Right lobe of liver (tissue), 4 donors: ENCODE measurements around the gene GLB1L2.

Experiments used
- POLR2A ChIP-seq: fragments of 450-650 bp; IDR thresholded peaks from one replicate; pipeline ENCODE4 v1.6.1; 2017; ENCODE audit warnings: antibody characterized with exemption, mild to moderate bottlenecking
- TF ChIP-seq, protein P1 (sequence below), 4 donors: fragments of 200-600 bp in 3 of 4; fragments of 450-650 bp in 1 of 4; IDR thresholded peaks; one replicate each; pipeline versions ENCODE4 v1.5.1 to v1.8.0; 2016 to 2022; ENCODE audit warnings: antibody characterized with exemption in 4 of 4, mild to moderate bottlenecking in 2 of 4
- donor health status: DM: no; HTN: no; CAD: no.
- donor health status: DM: no; HTN: no; CAD: no.
- donor health status: DM: no; HTN: yes; CAD: no.

DNA sequence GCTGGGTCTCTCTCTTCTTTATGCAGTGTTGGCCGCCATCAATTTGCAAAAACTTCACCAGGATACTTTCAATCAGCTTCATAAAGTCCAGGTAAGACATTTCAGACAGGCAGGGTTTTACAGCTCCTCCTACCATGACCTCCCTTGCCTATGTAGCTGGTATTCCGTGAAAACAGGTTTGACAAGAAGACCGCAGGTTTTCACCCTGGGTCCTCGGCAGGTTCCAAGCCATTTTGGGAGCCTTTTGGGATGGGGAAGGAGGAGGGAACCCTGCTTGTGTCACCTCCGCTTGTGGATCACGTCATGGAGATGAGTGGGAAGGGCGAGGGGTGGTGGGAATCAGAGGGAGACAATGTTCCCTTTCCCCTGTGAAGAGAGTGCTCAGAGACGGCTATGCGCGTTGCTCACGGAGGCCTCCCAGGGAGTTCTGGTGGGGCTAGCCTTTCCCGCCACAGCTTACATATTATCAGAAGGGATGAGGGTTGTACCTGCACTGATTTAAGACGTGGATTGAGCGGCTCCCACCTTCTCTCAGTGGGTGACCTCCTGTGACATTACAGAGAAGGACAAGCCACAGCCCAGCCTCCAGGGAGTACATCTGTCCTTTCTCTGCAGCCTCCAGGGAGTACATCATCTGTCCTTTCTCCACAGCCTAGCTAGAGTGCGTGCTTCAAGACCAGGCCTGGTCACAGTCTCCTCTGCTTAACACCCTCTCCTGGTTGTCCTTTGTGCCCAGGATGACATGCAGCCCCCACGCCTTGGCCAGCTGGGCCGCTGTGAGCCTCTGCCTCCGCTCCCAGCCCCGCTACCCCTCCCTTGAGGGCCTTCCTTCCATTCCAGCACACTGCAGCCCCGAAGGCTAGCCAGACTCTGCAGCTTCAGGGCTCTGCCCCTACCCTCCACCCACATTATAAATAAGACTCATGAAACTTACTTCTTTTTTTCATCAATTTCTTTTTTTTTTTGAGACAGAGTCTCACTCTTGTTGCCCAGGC lies 38.4 kb upstream of the GLB1L2 start:
- TF ChIP-seq, protein P1, sequence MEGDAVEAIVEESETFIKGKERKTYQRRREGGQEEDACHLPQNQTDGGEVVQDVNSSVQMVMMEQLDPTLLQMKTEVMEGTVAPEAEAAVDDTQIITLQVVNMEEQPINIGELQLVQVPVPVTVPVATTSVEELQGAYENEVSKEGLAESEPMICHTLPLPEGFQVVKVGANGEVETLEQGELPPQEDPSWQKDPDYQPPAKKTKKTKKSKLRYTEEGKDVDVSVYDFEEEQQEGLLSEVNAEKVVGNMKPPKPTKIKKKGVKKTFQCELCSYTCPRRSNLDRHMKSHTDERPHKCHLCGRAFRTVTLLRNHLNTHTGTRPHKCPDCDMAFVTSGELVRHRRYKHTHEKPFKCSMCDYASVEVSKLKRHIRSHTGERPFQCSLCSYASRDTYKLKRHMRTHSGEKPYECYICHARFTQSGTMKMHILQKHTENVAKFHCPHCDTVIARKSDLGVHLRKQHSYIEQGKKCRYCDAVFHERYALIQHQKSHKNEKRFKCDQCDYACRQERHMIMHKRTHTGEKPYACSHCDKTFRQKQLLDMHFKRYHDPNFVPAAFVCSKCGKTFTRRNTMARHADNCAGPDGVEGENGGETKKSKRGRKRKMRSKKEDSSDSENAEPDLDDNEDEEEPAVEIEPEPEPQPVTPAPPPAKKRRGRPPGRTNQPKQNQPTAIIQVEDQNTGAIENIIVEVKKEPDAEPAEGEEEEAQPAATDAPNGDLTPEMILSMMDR (IDR thresholded peaks at IDR 0.05) = no peak
- TF ChIP-seq POLR2A = no peak
